Small intestine (tissue), 7 donors: ENCODE data around the gene IFNA7. TPM values are rescaled to one million over a fixed set of nuclear protein-coding genes. Genes with fewer than 3 reads are reported as not detected.
"Not testable (repeated sequence)": the region's sequence is repeated elsewhere in the genome, so short reads cannot be mapped to it uniquely, and the experiment has no call there.

Experiments used
- DNase-seq, 2 donors: peaks; one replicate each; pipeline versions ENCODE4 v3.0.0 to v3.0.0-alpha.2; 2013
- FAIRE-seq: peaks from 2 replicates; lab custom pipeline; 2012; peaks lifted over from hg19 to GRCh38; lab: Jason Lieb, UNC
- H3K27ac ChIP-seq, 3 donors: one replicate each; pipeline ENCODE4 v1.5.1; 2013; ENCODE audit warnings: low read length in 2 of 3, mild to moderate bottlenecking in 2 of 3, control low read depth in 1 of 3, inconsistent platforms in 1 of 3, low read depth in 1 of 3, moderate library complexity in 1 of 3
- H3K27me3 ChIP-seq, 3 donors: one replicate each; pipeline ENCODE4 v1.6.1; 2013; ENCODE audit warnings: low read length in 3 of 3, inconsistent platforms in 1 of 3; ENCODE audit not compliant: control insufficient read depth in 3 of 3, insufficient read depth in 3 of 3
- H3K36me3 ChIP-seq, 3 donors: one replicate each; pipeline ENCODE4 v1.6.1; 2013; ENCODE audit warnings: low read length in 3 of 3, inconsistent platforms in 1 of 3, low read depth in 1 of 3, mild to moderate bottlenecking in 1 of 3, moderate library complexity in 1 of 3; ENCODE audit not compliant: control insufficient read depth in 3 of 3, insufficient read depth in 2 of 3
- H3K4me1 ChIP-seq, 3 donors: one replicate each; pipeline ENCODE4 v1.6.1; 2013; ENCODE audit warnings: low read length in 2 of 3, inconsistent platforms in 1 of 3, low read depth in 1 of 3, mild to moderate bottlenecking in 1 of 3, moderate library complexity in 1 of 3; ENCODE audit not compliant: control insufficient read depth in 3 of 3, insufficient read depth in 2 of 3
- H3K4me3 ChIP-seq, 3 donors: one replicate each; pipeline ENCODE4 v1.5.1; 2013; ENCODE audit warnings: low read length in 3 of 3, control low read depth in 1 of 3, inconsistent platforms in 1 of 3, low read depth in 1 of 3, mild to moderate bottlenecking in 1 of 3, moderate library complexity in 1 of 3
- H3K9me3 ChIP-seq, 2 donors: one replicate each; pipeline ENCODE4 v1.6.1; 2013; ENCODE audit warnings: low read depth in 1 of 2, low read length in 1 of 2; ENCODE audit not compliant: control insufficient read depth in 2 of 2, insufficient read depth in 1 of 2
- WGBS, 3 donors: extraction: QIAGEN DNeasy Blood & Tissue Kit; methylation state at CpG; one replicate each; pipeline ENCODE4 v1.1.7; 2013; 5-methylcytosine and 5-hydroxymethylcytosine counted together
- polyA plus RNA-seq, 4 donors: library from polyadenylated mRNA; stranded (reverse) in 3 of 4; unstranded in 1 of 4; fragments of 200-250 nt in 3 of 4; fragments of 120-200 nt in 1 of 4; gene quantifications; one replicate each; pipeline versions ENCODE4 v1.2.1 to v1.2.3, GENCODE V29; 2013
- donor health status: healthy with polysubstance abuse.
- donor health status: control.
- donor health status: control.
- donor health status: Bipolar disorder and iron deficiency.
- donor health status: healthy.

Gene IFNA7
- polyA plus RNA-seq, 4 donors = not detected

GRCh38 chr9:21233258-21233657 lies 31.3 kb upstream of the IFNA7 start:
- FAIRE-seq = no peak
- no peak overlapping the region for H3K27ac ChIP-seq
- H3K36me3 ChIP-seq = no peaks in the 10 kb centered on the region
- 86 to 94% (median 93%) methylated on average over 2 of the region's 2 CpGs for WGBS, 3 donors
- no peak for DNase-seq
- H3K4me3 ChIP-seq = no peak overlapping the region
- no peaks in the 10 kb centered on the region for H3K27me3 ChIP-seq
- H3K9me3 ChIP-seq = no peaks in the 10 kb centered on the region
- H3K4me1 ChIP-seq = no peaks in the 10 kb centered on the region

GRCh38 chr9:21228122-21228521 lies 26.1 kb upstream of the IFNA7 start, which contains the start of gene IFNA17:
IFNA17 (minus strand) TSS chr9:21228222; CDS start chr9:21228173, 49 bp downstream.
- no peak for DNase-seq
- Histone ChIP-seq H3K4me1 (no peaks in the 10 kb centered on the region), H3K27ac (no peak within 1 kb of the TSS), H3K27me3 (no peaks in the 10 kb centered on the region), H3K4me3 (no peak within 1 kb of the TSS), H3K36me3 (no peaks in the 10 kb centered on the region), H3K9me3 (no peaks in the 10 kb centered on the region)
- WGBS, 3 donors = 78 to 81% (median 79%) methylated on average over 2 of the region's 2 CpGs
- no peak for FAIRE-seq

- H3K4me3 ChIP-seq, H3K27me3 ChIP-seq, H3K36me3 ChIP-seq, DNase-seq, FAIRE-seq, H3K9me3 ChIP-seq, H3K27ac ChIP-seq, H3K4me1 ChIP-seq: not testable (repeated sequence)
- WGBS, 3 donors = 43 to 80% (median 50%) methylated on average over 1 of the region's 1 CpG
Measured at GRCh38 chr9:21217211-21217610, 15.2 kb upstream of the IFNA7 start, which contains the start of gene IFNA16. IFNA16 (minus strand) TSS chr9:21217311; CDS start chr9:21217305, 6 bp downstream.

- 32 to 52% (median 41%) methylated on average over 4 to 5 of the region's 5 CpGs for WGBS, 3 donors
- not testable (repeated sequence) for H3K27ac ChIP-seq, H3K9me3 ChIP-seq, FAIRE-seq, H3K4me3 ChIP-seq, H3K4me1 ChIP-seq, H3K36me3 ChIP-seq, H3K27me3 ChIP-seq
- DNase-seq = peak in 1 of 2 donors; percentile 2
Measured at GRCh38 chr9:21213411-21214326, 11.7 kb upstream of the IFNA7 start.

- not testable (repeated sequence) for H3K27me3 ChIP-seq, H3K4me1 ChIP-seq, H3K4me3 ChIP-seq, DNase-seq, H3K9me3 ChIP-seq, H3K27ac ChIP-seq, FAIRE-seq, H3K36me3 ChIP-seq
- 65 to 69% (median 66%) methylated on average over 2 of the region's 2 CpGs for WGBS, 3 donors
Measured at GRCh38 chr9:21212160-21212559, 10.2 kb upstream of the IFNA7 start.

- FAIRE-seq, H3K4me3 ChIP-seq, H3K4me1 ChIP-seq, DNase-seq, H3K27ac ChIP-seq, H3K27me3 ChIP-seq, H3K36me3 ChIP-seq, H3K9me3 ChIP-seq: not testable (repeated sequence)
- WGBS, 3 donors = 92 to 94% (median 93%) methylated on average over 2 of the region's 2 CpGs
Measured at GRCh38 chr9:21210782-21211181, 8.8 kb upstream of the IFNA7 start.

- no peaks in the 10 kb centered on the region for H3K9me3 ChIP-seq
- FAIRE-seq = no peak
- no peak overlapping the region for H3K27ac ChIP-seq
Measured at GRCh38 chr9:21210311-21210710, 8.3 kb upstream of the IFNA7 start.

GRCh38 chr9:21207043-21207442 lies 5.0 kb upstream of the IFNA7 start, which contains the start of gene IFNA10:
IFNA10 (minus strand) TSS chr9:21207143; CDS start chr9:21207097, 46 bp downstream.
- H3K27me3 ChIP-seq, DNase-seq, H3K9me3 ChIP-seq, H3K27ac ChIP-seq, H3K36me3 ChIP-seq, H3K4me1 ChIP-seq, H3K4me3 ChIP-seq: not testable (repeated sequence)
- 72 to 88% (median 75%) methylated on average over 3 of the region's 3 CpGs for WGBS, 3 donors
- peak; percentile 95 for FAIRE-seq

More at GRCh38 chr9:21210311-21210710, 8.3 kb upstream of the IFNA7 start:
- Histone ChIP-seq H3K36me3 (no peaks in the 10 kb centered on the region), H3K27me3 (no peaks in the 10 kb centered on the region), H3K4me3 (no peak overlapping the region), H3K4me1 (no peaks in the 10 kb centered on the region)
- DNase-seq = no peak
- WGBS, 3 donors = 87 to 94% (median 93%) methylated on average over 7 of the region's 7 CpGs
